Prostate gland (tissue), 2 donors: ENCODE data around the gene URM1.

Experiments used
- POLR2A ChIP-seq: fragments of 450-650 bp; IDR thresholded peaks from one replicate; pipeline ENCODE4 v1.6.1; 2016; ENCODE audit warnings: antibody characterized with exemption, mild to moderate bottlenecking
- TF ChIP-seq, protein P1 (sequence below), 4 experiments: fragments of 200-600 bp in 2 of 4; fragments of 450-650 bp in 2 of 4; sonication (generic) in 2 of 4; IDR thresholded peaks; 1 replicate in 3 of 4; 2 replicates in 1 of 4; pipeline ENCODE4 v1.5.1; 2016 to 2019; ENCODE audit warnings: antibody characterized with exemption in 4 of 4, mild to moderate bottlenecking in 2 of 4, moderate library complexity in 2 of 4

DNA sequence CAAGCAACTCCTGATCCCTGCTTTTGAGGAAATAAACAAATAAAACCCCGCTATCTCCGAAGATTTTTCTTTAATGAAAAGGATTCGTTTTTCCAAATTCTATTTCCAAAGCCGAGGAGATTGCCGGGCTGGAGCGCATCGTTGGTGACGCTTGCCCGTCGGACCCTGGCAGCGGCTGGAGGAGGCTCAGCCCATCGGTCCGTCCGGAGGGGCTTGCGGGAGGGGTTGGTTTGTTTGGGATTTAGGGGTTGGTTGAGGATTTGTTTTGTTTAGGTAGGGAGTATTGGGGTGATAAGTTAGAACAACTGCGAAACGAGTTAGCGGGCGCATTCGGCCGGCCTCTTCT is 20.8 kb downstream of the URM1 start:
- TF ChIP-seq, protein P1, sequence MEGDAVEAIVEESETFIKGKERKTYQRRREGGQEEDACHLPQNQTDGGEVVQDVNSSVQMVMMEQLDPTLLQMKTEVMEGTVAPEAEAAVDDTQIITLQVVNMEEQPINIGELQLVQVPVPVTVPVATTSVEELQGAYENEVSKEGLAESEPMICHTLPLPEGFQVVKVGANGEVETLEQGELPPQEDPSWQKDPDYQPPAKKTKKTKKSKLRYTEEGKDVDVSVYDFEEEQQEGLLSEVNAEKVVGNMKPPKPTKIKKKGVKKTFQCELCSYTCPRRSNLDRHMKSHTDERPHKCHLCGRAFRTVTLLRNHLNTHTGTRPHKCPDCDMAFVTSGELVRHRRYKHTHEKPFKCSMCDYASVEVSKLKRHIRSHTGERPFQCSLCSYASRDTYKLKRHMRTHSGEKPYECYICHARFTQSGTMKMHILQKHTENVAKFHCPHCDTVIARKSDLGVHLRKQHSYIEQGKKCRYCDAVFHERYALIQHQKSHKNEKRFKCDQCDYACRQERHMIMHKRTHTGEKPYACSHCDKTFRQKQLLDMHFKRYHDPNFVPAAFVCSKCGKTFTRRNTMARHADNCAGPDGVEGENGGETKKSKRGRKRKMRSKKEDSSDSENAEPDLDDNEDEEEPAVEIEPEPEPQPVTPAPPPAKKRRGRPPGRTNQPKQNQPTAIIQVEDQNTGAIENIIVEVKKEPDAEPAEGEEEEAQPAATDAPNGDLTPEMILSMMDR (IDR thresholded peaks at IDR 0.05) = no peak
- TF ChIP-seq POLR2A = no peak
